ENCODE results near the gene TMEM250. TPM values are rescaled to one million over a fixed set of nuclear protein-coding genes. Genes with fewer than 3 reads are reported as not detected.

Gene TMEM250
- total RNA-seq, 4 donors from 2014 or later = 34.7 to 75.0 (median 69.2) TPM

DNA sequence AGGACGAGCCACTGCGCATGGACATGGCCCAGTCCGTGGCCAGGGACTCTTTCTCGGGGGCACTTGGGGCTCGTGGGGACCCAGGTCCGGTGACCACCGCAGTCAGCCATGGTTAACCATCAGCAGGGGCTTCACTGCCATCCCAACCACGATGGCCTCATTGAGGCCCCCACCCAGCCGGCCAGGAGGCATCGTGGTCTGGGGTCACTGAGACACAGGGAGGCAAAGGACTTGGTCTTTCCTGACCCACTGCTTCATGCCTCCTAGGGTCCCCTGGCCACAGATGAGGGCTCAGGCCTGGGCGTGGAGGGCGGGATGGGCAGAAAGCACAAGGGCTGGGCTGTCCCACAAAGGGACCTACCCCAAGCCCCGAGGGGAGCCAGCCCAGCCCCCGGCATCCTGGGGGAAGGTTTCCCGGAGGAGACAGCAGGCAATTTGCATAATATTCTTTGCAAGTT, 30.2 kb downstream of the TMEM250 start:
- Histone ChIP-seq H3K4me1 (peaks cover 0 to 77% (median 3%) of the 10 kb centered on the region in 4 donors), H3K9me3 (no peaks in the 10 kb centered on the region), H3K27me3 (no peaks in the 10 kb centered on the region), H3K36me3 (peaks cover 0 to 5% (median 0%) of the 10 kb centered on the region in 3 donors), H3K27ac (peak overlapping the region in 1 of 4 donors; percentile 58), H3K4me3 (no peak overlapping the region)
- DNase-seq = peak in 1 of 3 donors; percentile 34
- TF ChIP-seq POLR2A (IDR thresholded peaks at IDR 0.05) (no peak), CTCF (IDR thresholded peaks at IDR 0.05) (no peak)

GRCh38 chr9:136087741-136088480, 30.8 kb downstream of the TMEM250 start:
- no peaks in the 10 kb centered on the region for H3K9me3 ChIP-seq
- H3K27ac ChIP-seq = peak overlapping the region in 1 of 4 donors; percentile 58
- DNase-seq = peak in 1 of 3 donors; percentile 27
- peaks cover 0 to 71% (median 3%) of the 10 kb centered on the region in 4 donors for H3K4me1 ChIP-seq
- H3K36me3 ChIP-seq = peaks cover 0 to 5% (median 0%) of the 10 kb centered on the region in 3 donors
- no peak overlapping the region for H3K4me3 ChIP-seq
- no peak for TF ChIP-seq POLR2A (IDR thresholded peaks at IDR 0.05)
- TF ChIP-seq CTCF (IDR thresholded peaks at IDR 0.05) = no peak
- H3K27me3 ChIP-seq = no peaks in the 10 kb centered on the region

- H3K4me1 ChIP-seq = peaks cover 0 to 67% (median 3%) of the 10 kb centered on the region in 4 donors
- no peaks in the 10 kb centered on the region for H3K9me3 ChIP-seq
- TF ChIP-seq POLR2A (IDR thresholded peaks at IDR 0.05) (no peak), CTCF (IDR thresholded peaks at IDR 0.05) (no peak)
- H3K27ac ChIP-seq = no peak overlapping the region
- H3K36me3 ChIP-seq = peaks cover 0 to under 1% (median 0%) of the 10 kb centered on the region in 3 donors
- no peak overlapping the region for H3K4me3 ChIP-seq
- peak in 1 of 3 donors; percentile 36 for DNase-seq
- H3K27me3 ChIP-seq = no peaks in the 10 kb centered on the region
Observed at GRCh38 chr9:136086951-136087740, 31.5 kb downstream of the TMEM250 start.

GRCh38 chr9:136086213-136086881, 32.3 kb downstream of the TMEM250 start:
- H3K4me1 ChIP-seq = peaks cover 0 to 67% (median 3%) of the 10 kb centered on the region in 4 donors
- TF ChIP-seq POLR2A (IDR thresholded peaks at IDR 0.05) = no peak
- TF ChIP-seq CTCF (IDR thresholded peaks at IDR 0.05) = no peak
- DNase-seq = peak in 1 of 3 donors; percentile 47
- peak overlapping the region in 1 of 4 donors; percentile 50 for H3K27ac ChIP-seq
- H3K27me3 ChIP-seq = no peaks in the 10 kb centered on the region
- no peak overlapping the region for H3K4me3 ChIP-seq
- H3K36me3 ChIP-seq = no peaks in the 10 kb centered on the region
- H3K9me3 ChIP-seq = no peaks in the 10 kb centered on the region

DNA sequence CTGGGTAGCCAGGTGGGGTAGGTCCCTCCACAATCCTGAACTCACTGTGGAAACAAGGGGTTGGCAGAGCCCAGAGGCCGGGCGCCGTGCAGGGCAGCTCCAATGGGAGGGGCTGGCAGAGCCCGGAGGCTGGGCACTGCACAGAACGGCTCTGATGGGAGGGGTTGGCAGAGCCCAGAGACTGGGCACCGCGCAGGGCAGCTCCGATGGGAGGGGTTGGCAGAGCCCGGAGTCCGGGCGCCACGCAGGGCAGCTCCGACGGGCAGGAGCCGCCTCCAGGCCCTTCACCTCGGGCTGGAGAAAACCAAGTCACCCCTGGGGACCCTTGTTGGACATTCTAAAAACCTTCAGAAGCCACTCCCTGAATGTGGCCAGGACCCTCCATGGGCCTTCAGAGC, 32.9 kb downstream of the TMEM250 start:
- peak in 1 of 3 donors; percentile 60 for DNase-seq
- H3K36me3 ChIP-seq = no peaks in the 10 kb centered on the region
- H3K9me3 ChIP-seq = no peaks in the 10 kb centered on the region
- no peak overlapping the region for H3K4me3 ChIP-seq
- TF ChIP-seq POLR2A (IDR thresholded peaks at IDR 0.05) (no peak), CTCF (IDR thresholded peaks at IDR 0.05) (no peak)
- peaks cover 0 to 67% (median 3%) of the 10 kb centered on the region in 4 donors for H3K4me1 ChIP-seq
- H3K27me3 ChIP-seq = no peaks in the 10 kb centered on the region
- H3K27ac ChIP-seq = peak overlapping the region in 1 of 4 donors; percentile 50
